Mucosa of gallbladder (tissue), 1 donor: ENCODE measurements around the gene RWDD4. TPM values are rescaled to one million over a fixed set of nuclear protein-coding genes. Genes with fewer than 3 reads are reported as not detected.

ENCODE experiments used
- DNase-seq: peaks from one replicate; pipeline ENCODE4 v3.0.0-alpha.2; 2020; ENCODE audit warnings: low spot score
- total RNA-seq: library from RNA; stranded (reverse); gene quantifications from one replicate; pipeline ENCODE4 v1.2.1, GENCODE V29; 2021
- donor health status: DM: no; HTN: no; CAD: no.

RWDD4 gene
- total RNA-seq, 1 donor from 2014 or later, result 16.5 TPM

DNA sequence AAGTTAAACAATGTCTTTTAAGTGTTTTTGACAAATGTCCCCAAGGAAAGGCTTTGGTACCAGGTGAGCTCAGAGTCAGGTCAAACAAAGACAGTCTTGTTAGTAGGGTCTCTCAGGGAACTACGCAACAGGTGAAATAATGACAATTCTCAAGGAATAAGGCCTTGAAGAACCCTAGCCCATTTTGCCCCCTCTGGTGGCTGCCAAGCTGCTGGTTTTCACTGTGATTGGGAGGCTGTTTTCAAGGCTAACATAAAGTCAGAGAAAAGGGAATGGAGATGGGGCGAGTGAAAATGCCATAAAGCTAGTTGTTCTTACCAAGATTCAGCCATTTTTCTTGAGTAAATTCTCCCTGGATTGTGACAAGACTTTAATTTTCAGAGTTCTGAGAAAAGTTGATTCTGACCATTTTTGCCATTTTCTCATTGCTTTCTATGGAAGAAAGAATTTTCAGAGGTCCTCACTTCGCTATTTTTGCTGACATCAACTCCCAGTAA lies 58.7 kb downstream of the RWDD4 start:
- no peak for DNase-seq

- no peak for DNase-seq
Observed at GRCh38 chr4:183599690-183600089, 59.3 kb downstream of the RWDD4 start.

DNA sequence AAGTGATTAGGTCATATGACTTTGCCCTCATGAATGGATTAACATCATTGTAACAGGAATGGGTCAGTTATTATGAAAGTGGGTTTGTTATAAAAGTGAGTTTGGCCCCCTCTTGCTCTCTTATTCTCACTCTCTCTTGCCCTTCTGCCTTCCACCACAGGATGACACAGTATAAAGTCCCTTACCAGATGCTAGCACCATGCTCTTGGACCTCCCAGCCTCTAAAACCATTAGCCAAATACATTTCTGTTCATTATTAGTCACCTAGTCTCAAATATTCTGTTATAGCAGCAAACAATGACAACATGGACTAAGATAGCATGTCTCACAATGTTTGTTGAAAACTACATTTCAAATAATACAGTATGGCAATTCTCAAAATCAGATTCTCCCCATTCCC lies 59.7 kb downstream of the RWDD4 start:
- DNase-seq, result no peak

DNA sequence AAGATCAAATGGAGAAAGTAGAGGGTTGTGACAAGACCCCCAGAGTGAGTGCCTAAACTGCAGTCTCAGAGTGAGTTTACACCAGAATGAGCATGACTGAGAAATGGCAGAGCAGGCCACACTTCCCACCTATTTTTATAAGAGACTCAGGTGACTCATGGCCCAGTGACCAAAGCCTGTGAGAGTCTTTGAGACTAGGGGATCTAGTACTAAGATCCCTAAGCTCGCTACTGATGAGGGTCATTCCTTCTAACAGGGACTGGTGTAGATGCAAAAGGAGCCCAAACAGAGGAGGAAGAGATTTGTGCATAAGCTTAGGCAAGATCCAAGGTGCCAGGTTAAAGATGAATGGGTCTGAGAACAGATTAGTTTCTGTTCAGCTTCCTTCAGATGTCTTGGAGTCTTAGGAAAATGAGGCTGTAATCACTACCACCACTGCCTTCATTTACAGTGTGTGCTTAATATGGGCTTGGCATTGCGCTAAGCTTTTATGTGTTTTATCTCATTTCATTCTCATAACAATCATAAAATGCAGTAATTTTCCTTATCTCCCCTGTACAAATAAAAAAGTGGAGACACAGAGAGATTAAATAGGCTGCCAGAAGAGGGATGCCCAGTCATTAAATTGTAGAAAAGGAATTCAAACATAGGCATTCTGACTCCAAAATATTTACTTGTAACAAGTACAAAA lies 62.8 kb downstream of the RWDD4 start:
- DNase-seq, result no peak

- DNase-seq, result no peak
Observed at GRCh38 chr4:183594823-183595222, 64.2 kb downstream of the RWDD4 start.

DNA sequence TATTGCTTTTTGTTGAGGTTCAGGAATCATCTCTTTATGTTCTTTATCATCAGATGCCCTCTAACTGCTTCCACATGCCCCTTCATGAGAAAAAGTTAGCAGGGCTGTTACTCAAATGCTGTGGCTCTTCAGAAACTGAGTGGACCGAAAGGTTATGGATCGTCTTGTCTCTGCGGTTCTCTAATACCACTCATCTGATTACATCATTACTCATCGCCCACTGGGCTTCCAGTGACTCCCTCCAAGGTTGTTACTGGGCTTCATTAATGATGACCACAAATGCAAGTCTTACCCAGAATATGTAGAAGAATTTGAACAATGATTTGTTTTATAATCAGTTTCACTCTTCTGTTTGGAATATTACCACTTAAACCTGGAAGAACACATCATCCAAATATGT lies 67.7 kb downstream of the RWDD4 start:
- no peak for DNase-seq

Other genes with a start within 250 kb of the RWDD4 start
- gene CDKN2AIP, start 214.5 kb downstream of the RWDD4 start, total RNA-seq, result 19.1 TPM
- 9.4 TPM for gene ING2, start 154.1 kb downstream of the RWDD4 start, total RNA-seq
- 33.8 TPM for gene TRAPPC11, start 108 bp upstream of the RWDD4 start, total RNA-seq
- 6.6 TPM for gene STOX2, start 246.1 kb upstream of the RWDD4 start, total RNA-seq